Astrocyte (in vitro differentiated cells and primary cell): ENCODE results near the gene DOCK10.

ENCODE experiments used
- EZH2 ChIP-seq: IDR thresholded peaks from 2 replicates; pipeline ENCODE4 v1.6.1; 2012; ENCODE audit warnings: mild to moderate bottlenecking, low read length, inconsistent platforms; ENCODE audit not compliant: insufficient read depth
- TF ChIP-seq, protein P1 (sequence below): IDR thresholded peaks from 2 replicates; pipeline ENCODE4 v1.5.1; 2011; ENCODE audit warnings: low read depth, mild to moderate bottlenecking, inconsistent platforms, low read length, moderate library complexity; ENCODE audit not compliant: insufficient read depth

DNA sequence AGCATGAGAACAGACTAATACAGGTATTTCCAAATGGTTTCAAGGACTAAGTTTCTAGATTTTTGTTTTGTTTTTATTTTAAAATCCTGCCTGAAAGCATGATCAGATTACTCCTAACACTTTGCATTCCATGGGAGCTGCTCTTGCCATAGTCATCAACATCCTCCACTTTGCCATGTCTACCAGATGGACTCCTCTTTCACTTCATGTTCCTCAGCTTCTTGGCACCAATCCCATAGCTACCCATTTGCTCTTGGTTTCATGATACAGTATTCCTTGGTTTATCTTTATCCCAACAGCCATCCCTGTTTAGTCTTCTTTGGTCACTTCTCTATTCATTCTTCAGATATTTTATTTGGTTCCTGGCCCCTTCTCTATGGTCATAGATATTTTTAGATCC, 171.9 kb downstream of the DOCK10 start:
- TF ChIP-seq, protein P1, sequence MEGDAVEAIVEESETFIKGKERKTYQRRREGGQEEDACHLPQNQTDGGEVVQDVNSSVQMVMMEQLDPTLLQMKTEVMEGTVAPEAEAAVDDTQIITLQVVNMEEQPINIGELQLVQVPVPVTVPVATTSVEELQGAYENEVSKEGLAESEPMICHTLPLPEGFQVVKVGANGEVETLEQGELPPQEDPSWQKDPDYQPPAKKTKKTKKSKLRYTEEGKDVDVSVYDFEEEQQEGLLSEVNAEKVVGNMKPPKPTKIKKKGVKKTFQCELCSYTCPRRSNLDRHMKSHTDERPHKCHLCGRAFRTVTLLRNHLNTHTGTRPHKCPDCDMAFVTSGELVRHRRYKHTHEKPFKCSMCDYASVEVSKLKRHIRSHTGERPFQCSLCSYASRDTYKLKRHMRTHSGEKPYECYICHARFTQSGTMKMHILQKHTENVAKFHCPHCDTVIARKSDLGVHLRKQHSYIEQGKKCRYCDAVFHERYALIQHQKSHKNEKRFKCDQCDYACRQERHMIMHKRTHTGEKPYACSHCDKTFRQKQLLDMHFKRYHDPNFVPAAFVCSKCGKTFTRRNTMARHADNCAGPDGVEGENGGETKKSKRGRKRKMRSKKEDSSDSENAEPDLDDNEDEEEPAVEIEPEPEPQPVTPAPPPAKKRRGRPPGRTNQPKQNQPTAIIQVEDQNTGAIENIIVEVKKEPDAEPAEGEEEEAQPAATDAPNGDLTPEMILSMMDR = no peak
- no peak for TF ChIP-seq EZH2
